Measurements from ENCODE around the gene CCT6B. TPM values are rescaled to one million over a fixed set of nuclear protein-coding genes. Genes with fewer than 3 reads are reported as not detected.

The CCT6B gene
- total and polyA plus RNA-seq, 9 of the 15 experiments (the other 6 are each of a cell fraction or from before 2014, with no cell fraction given): 0.25 to 0.91 (median 0.58) TPM

- no peak for TF ChIP-seq CTCFL (IDR thresholded peaks at IDR 0.05; ENCODE audit: borderline replicate concordance, insufficient read depth, low read depth, low read length, poor library complexity, severe bottlenecking)
- no peak for TF ChIP-seq ARID3A (IDR thresholded peaks at IDR 0.05; ENCODE audit: borderline replicate concordance, low read depth, low read length)
- no peak for TF ChIP-seq CUX1 (CRISPR knock-in tag; IDR thresholded peaks at IDR 0.05)
- TF ChIP-seq ZNF197 (CRISPR knock-in tag; IDR thresholded peaks at IDR 0.05; ENCODE audit: low read depth): no peak
- peak; percentile 92 for TF ChIP-seq HES1 (IDR thresholded peaks at IDR 0.05; ENCODE audit: low read depth)
- no peak for TF ChIP-seq TCF15 (CRISPR knock-in tag; IDR thresholded peaks at IDR 0.05)
- no peak for TF ChIP-seq ARID1B (IDR thresholded peaks at IDR 0.05)
- TF ChIP-seq CLOCK (CRISPR knock-in tag; IDR thresholded peaks at IDR 0.05; ENCODE audit: borderline replicate concordance): no peak
Observed at GRCh38 chr17:34980353-34980680, 19.1 kb upstream of the CCT6B start, which contains the start of gene LIG3 (continued).
